HepG2 (cell line): ENCODE results near the gene BUB1B. TPM values are rescaled to one million over a fixed set of nuclear protein-coding genes. Genes with fewer than 3 reads are reported as not detected.

Source experiments
- ATAC-seq: fragments of 200-7000 bp; cut with Tn5 transposase; 3 replicates; pipeline ENCODE4 v1.9.1; 2020; ENCODE audit warnings: mild to moderate bottlenecking, moderate library complexity
- BruUV-seq: library from RNA; stranded (reverse); fragments of 400-500 nt; replicated peaks from 2 replicates; lab custom pipeline; 2021; lab: Mats Ljungman, UMichigan
- CTCF ChIA-PET: fragments of 300-600 bp; formaldehyde crosslinking; extraction: SDS; loops from one replicate; lab custom pipeline; 2021; ENCODE audit warnings: low total read pairs, inconsistent platforms, low intra/inter-chr PET ratio; lab: Yijun Ruan, JAX
- POLR2A ChIA-PET: fragments of 350-600 bp; sonication (Branson Sonifier 250); formaldehyde crosslinking; loops from one replicate; lab custom pipeline; 2020; ENCODE audit warnings: antibody characterized with exemption, inconsistent platforms; lab: Yijun Ruan, JAX
- DNase-seq: peaks from one replicate; pipeline ENCODE4 v3.0.0-alpha.2; 2015; ENCODE audit warnings: low spot score
- FAIRE-seq: peaks from 3 replicates; lab custom pipeline; 2011; peaks lifted over from hg19 to GRCh38; lab: Jason Lieb, UNC
- H2AFZ ChIP-seq: one replicate; pipeline ENCODE4 v1.6.1; 2011; ENCODE audit warnings: low read length, inconsistent platforms
- H3K27ac ChIP-seq: fragments of 300-600 bp; 3 replicates; pipeline ENCODE4 v1.8.0; 2011; ENCODE audit warnings: mixed run types, mild to moderate bottlenecking, mixed read lengths, low read length, inconsistent platforms; ENCODE audit not compliant: insufficient read depth; ENCODE audit errors: extremely low read length
- H3K27me3 ChIP-seq, 2 experiments: fragments of 200-600 bp in 1 of 2; 2 replicates in 1 of 2; 3 replicates in 1 of 2; pipeline versions ENCODE4 v1.6.0 to v1.8.0; 2011; ENCODE audit warnings: low read length in 2 of 2, mild to moderate bottlenecking in 2 of 2, moderate library complexity in 2 of 2, inconsistent platforms in 1 of 2; ENCODE audit not compliant: insufficient read depth in 2 of 2, control insufficient read depth in 1 of 2
- H3K36me3 ChIP-seq, 2 experiments: fragments of 200-600 bp in 1 of 2; replicated peaks in 1 of 2; 2 replicates in 1 of 2; 3 replicates in 1 of 2; pipeline versions ENCODE4 v1.5.1 to v1.8.0; 2011; ENCODE audit warnings: low read length in 2 of 2, inconsistent platforms in 1 of 2; ENCODE audit not compliant: insufficient read depth in 2 of 2, control insufficient read depth in 1 of 2
- H3K4me1 ChIP-seq: 2 replicates; pipeline ENCODE4 v1.5.1; 2012; ENCODE audit warnings: low read length, inconsistent platforms; ENCODE audit not compliant: insufficient read depth
- H3K4me2 ChIP-seq: 2 replicates; pipeline ENCODE4 v1.6.0; 2011; ENCODE audit warnings: low read depth, low read length, inconsistent platforms
- H3K4me3 ChIP-seq, 3 experiments: fragments of 200-600 bp in 1 of 3; sonication (generic), shearing (Covaris generic) in 1 of 3; replicated peaks in 1 of 3; 2 replicates each; pipeline ENCODE4 v1.5.1; 2011 to 2016; ENCODE audit warnings: low read length in 3 of 3, inconsistent platforms in 2 of 3, low read depth in 2 of 3, mild to moderate bottlenecking in 2 of 3, control low read depth in 1 of 3, mixed read lengths in 1 of 3; ENCODE audit not compliant: insufficient read depth in 1 of 3
- H3K79me2 ChIP-seq: one replicate; pipeline ENCODE4 v1.6.1; 2011; ENCODE audit warnings: low read length, inconsistent platforms; ENCODE audit not compliant: insufficient read depth
- H3K9ac ChIP-seq: 2 replicates; pipeline ENCODE4 v1.6.0; 2011; ENCODE audit warnings: mild to moderate bottlenecking, low read depth, low read length, inconsistent platforms; ENCODE audit not compliant: insufficient read depth
- H3K9me3 ChIP-seq: 2 replicates; pipeline ENCODE4 v1.5.1; 2012; ENCODE audit warnings: mild to moderate bottlenecking, low read length
- H4K20me1 ChIP-seq: 2 replicates; pipeline ENCODE4 v1.6.0; 2011; ENCODE audit warnings: inconsistent platforms, mild to moderate bottlenecking, low read length, moderate library complexity; ENCODE audit not compliant: insufficient read depth
- ARID2 ChIP-seq: sonication (generic); formaldehyde crosslinking; IDR thresholded peaks from 2 replicates; pipeline ENCODE4 v1.8.1; 2022; ENCODE audit warnings: mild to moderate bottlenecking, missing genetic modification reagents, borderline replicate concordance
- FOXO1 ChIP-seq: sonication (generic); formaldehyde crosslinking; IDR thresholded peaks from 2 replicates; pipeline ENCODE4 v1.4.0; 2020; ENCODE audit warnings: missing genetic modification reagents
- KAT2B ChIP-seq: fragments of 150-350 bp; IDR thresholded peaks from 2 replicates; pipeline ENCODE4 v1.6.1; 2014; ENCODE audit warnings: low read depth, low read length, borderline replicate concordance
- MATR3 ChIP-seq: sonication (generic); formaldehyde crosslinking; IDR thresholded peaks from 2 replicates; pipeline ENCODE4 v1.4.0; 2020; ENCODE audit warnings: missing genetic modification reagents
- MYC ChIP-seq: sonication (generic); formaldehyde crosslinking; IDR thresholded peaks from 2 replicates; pipeline ENCODE4 v1.9.0; 2021; ENCODE audit warnings: missing genetic modification reagents, borderline replicate concordance
- SOX6 ChIP-seq, 2 experiments: fragments of 450-650 bp in 1 of 2; sonication (generic) in 1 of 2; formaldehyde crosslinking in 1 of 2; IDR thresholded peaks; 2 replicates each; pipeline versions ENCODE4 v1.4.0 to v1.6.1; 2017 to 2020; ENCODE audit warnings: antibody characterized with exemption in 1 of 2, mild to moderate bottlenecking in 1 of 2, missing genetic modification reagents in 1 of 2
- ZC3H4 ChIP-seq: sonication (generic); formaldehyde crosslinking; IDR thresholded peaks from 2 replicates; pipeline ENCODE4 v1.4.0; 2020; ENCODE audit warnings: missing genetic modification reagents, borderline replicate concordance
- ZFP90 ChIP-seq: sonication (generic); formaldehyde crosslinking; IDR thresholded peaks from 2 replicates; pipeline ENCODE4 v1.8.0; 2022; ENCODE audit warnings: missing genetic modification reagents, mild to moderate bottlenecking, inconsistent platforms, borderline replicate concordance
- ZMYM4 ChIP-seq: sonication (generic); formaldehyde crosslinking; IDR thresholded peaks from 2 replicates; pipeline ENCODE4 v1.8.1; 2023; ENCODE audit warnings: mild to moderate bottlenecking, missing genetic modification reagents
- ZNF589 ChIP-seq: sonication (generic); formaldehyde crosslinking; conservative IDR thresholded peaks from 2 replicates; pipeline ENCODE4 v1.8.0; 2022; ENCODE audit warnings: mild to moderate bottlenecking, moderate library complexity, missing genetic modification reagents
- ZNF713 ChIP-seq: sonication (generic); formaldehyde crosslinking; IDR thresholded peaks from 2 replicates; pipeline ENCODE4 v1.4.0; 2020; ENCODE audit warnings: mild to moderate bottlenecking, missing genetic modification reagents
- ZNF775 ChIP-seq: sonication (generic); formaldehyde crosslinking; IDR thresholded peaks from 2 replicates; pipeline ENCODE4 v1.4.0; 2020; ENCODE audit warnings: missing genetic modification reagents, mild to moderate bottlenecking, moderate library complexity, borderline replicate concordance
- WGBS: methylation state at CpG from one replicate; pipeline ENCODE4 v1.1.6; 2017; ENCODE audit warnings: low lambda C conversion rate; 5-methylcytosine and 5-hydroxymethylcytosine counted together
- in situ Hi-C: cut with HindIII; loops from 2 replicates; pipeline ENCODE4 v1.10.0; 2017; ENCODE audit warnings: low pct_unique_long_range_greater_than_20kb; ENCODE audit not compliant: extremely low pct_ligation_motif_present
- intact Hi-C: fragments of 100-400 bp; cut with micrococcal nuclease; formaldehyde crosslinking; loops from one replicate; pipeline ENCODE4 v1.10.0; 2022; ENCODE audit not compliant: unreplicated experiment
- polyA plus RNA-seq, 8 experiments: library from polyadenylated mRNA; depleted of rRNA in 3 of 8; stranded (reverse) in 7 of 8; unstranded in 1 of 8; fragments of >200 nt; fragmentation: Illumina TruSeq in 4 of 8; extraction: Trizol in 4 of 8; gene quantifications; 2 replicates each; pipeline versions ENCODE4 v1.2.1 to v1.2.3, GENCODE V29; 2011 to 2016; ENCODE audit warnings: low read depth in 4 of 8, missing spikeins in 1 of 8, mixed read lengths in 1 of 8; ENCODE audit not compliant: insufficient read depth in 1 of 8
- total RNA-seq, 5 experiments: library from RNA; depleted of rRNA; stranded (reverse); fragments of >200 nt; fragmentation: Illumina TruSeq; extraction: Trizol; gene quantifications; 2 replicates each; pipeline ENCODE4 v1.2.3, GENCODE V29; 2016; ENCODE audit warnings: low read depth in 1 of 5
- TF ChIP-seq, protein P1 (sequence below), 2 experiments: sonication (generic) in 1 of 2; formaldehyde crosslinking in 1 of 2; IDR thresholded peaks; 2 replicates each; pipeline versions ENCODE4 v1.5.1 to v1.6.1; 2011 to 2020; ENCODE audit warnings: borderline replicate concordance in 1 of 2, low read depth in 1 of 2, low read length in 1 of 2, mild to moderate bottlenecking in 1 of 2, missing genetic modification reagents in 1 of 2, moderate library complexity in 1 of 2
- TF ChIP-seq, protein P2 (sequence below): sonication (generic); formaldehyde crosslinking; IDR thresholded peaks from 2 replicates; pipeline ENCODE4 v1.4.0; 2020; ENCODE audit warnings: missing genetic modification reagents, borderline replicate concordance

Gene BUB1B
- total and polyA plus RNA-seq, 2 of the 13 experiments (the other 11 are each of a cell fraction or from before 2014, with no cell fraction given): 26.2 to 63.5 TPM

DNA sequence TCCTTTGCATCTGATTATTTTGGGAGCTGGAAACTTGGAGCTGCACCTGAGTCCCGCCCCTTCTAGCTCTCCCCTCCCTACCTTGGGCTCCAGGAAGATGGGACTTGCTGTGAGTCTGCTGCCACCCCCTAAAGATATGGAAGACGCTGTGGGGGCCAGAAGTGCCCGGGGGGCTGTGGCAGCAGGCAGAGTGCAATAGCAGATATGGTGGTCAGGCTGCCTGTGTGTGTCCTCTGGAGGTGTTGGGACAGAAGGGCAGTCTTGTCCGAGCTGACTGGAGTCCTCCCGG, 78.5 kb downstream of the BUB1B start:
- H2AFZ ChIP-seq: no peak overlapping the region
- TF ChIP-seq ZNF775 (CRISPR knock-in tag) (no peak), MATR3 (CRISPR knock-in tag) (no peak), ZMYM4 (CRISPR knock-in tag) (no peak), ZNF589 (no peak), ZC3H4 (CRISPR knock-in tag) (no peak), SOX6 (IDR thresholded peaks at IDR 0.05) (no peak), SOX6 (CRISPR knock-in tag; IDR thresholded peaks at IDR 0.05) (no peak), ARID2 (CRISPR knock-in tag) (no peak), ZNF713 (CRISPR knock-in tag) (no peak), MYC (CRISPR knock-in tag) (no peak), KAT2B (no peak), ZFP90 (CRISPR knock-in tag) (no peak), FOXO1 (no peak)
- TF ChIP-seq, protein P1, sequence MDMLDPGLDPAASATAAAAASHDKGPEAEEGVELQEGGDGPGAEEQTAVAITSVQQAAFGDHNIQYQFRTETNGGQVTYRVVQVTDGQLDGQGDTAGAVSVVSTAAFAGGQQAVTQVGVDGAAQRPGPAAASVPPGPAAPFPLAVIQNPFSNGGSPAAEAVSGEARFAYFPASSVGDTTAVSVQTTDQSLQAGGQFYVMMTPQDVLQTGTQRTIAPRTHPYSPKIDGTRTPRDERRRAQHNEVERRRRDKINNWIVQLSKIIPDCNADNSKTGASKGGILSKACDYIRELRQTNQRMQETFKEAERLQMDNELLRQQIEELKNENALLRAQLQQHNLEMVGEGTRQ (IDR thresholded peaks at IDR 0.05; ENCODE audit: low read depth, low read length): no peak
- TF ChIP-seq, protein P1 (CRISPR knock-in tag; IDR thresholded peaks at IDR 0.05; ENCODE audit: borderline replicate concordance): no peak
- TF ChIP-seq, protein P2, sequence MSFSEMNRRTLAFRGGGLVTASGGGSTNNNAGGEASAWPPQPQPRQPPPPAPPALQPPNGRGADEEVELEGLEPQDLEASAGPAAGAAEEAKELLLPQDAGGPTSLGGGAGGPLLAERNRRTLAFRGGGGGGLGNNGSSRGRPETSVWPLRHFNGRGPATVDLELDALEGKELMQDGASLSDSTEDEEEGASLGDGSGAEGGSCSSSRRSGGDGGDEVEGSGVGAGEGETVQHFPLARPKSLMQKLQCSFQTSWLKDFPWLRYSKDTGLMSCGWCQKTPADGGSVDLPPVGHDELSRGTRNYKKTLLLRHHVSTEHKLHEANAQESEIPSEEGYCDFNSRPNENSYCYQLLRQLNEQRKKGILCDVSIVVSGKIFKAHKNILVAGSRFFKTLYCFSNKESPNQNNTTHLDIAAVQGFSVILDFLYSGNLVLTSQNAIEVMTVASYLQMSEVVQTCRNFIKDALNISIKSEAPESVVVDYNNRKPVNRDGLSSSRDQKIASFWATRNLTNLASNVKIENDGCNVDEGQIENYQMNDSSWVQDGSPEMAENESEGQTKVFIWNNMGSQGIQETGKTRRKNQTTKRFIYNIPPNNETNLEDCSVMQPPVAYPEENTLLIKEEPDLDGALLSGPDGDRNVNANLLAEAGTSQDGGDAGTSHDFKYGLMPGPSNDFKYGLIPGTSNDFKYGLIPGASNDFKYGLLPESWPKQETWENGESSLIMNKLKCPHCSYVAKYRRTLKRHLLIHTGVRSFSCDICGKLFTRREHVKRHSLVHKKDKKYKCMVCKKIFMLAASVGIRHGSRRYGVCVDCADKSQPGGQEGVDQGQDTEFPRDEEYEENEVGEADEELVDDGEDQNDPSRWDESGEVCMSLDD (CRISPR knock-in tag): no peak
- H3K27me3 ChIP-seq: peaks cover 9 to 50% of the 10 kb centered on the region in 2 experiments; a peak in 4 of 5 replicates
- DNase-seq (no peak), ATAC-seq (peak; percentile 43), FAIRE-seq (no peak)
- BruUV-seq: no TSS peak
- H3K27ac ChIP-seq: no peak overlapping the region
- peak overlapping the region in 2 of 3 experiments; percentile 18 to 41; a peak in 2 of 6 replicates for H3K4me3 ChIP-seq
- H4K20me1 ChIP-seq: no peaks in the 10 kb centered on the region
- in situ Hi-C loops: no loop called here
- intact Hi-C loops: no loop called here
- WGBS: 19% methylated on average over 4 of the region's 5 CpGs
- peak overlapping the region; percentile 68 for H3K4me2 ChIP-seq
- H3K9me3 ChIP-seq: no peaks in the 10 kb centered on the region
- ChIA-PET CTCF (no interaction called here), POLR2A (no interaction called here)
- no peaks in the 10 kb centered on the region for H3K79me2 ChIP-seq
- H3K36me3 ChIP-seq: no peaks in the 10 kb centered on the region
- peaks cover 14% of the 10 kb centered on the region for H3K4me1 ChIP-seq
- H3K9ac ChIP-seq: no peak overlapping the region
